22Rv1 (cell line): Measurements from ENCODE around the gene MAMLD1.

ENCODE experiments used
- H3K27ac ChIP-seq: fragments of 450-650 bp; 2 replicates; pipeline ENCODE4 v1.5.1; 2017
- CTCF ChIP-seq: fragments of 450-650 bp; IDR thresholded peaks from 2 replicates; pipeline ENCODE4 v1.5.1; 2017; ENCODE audit warnings: mild to moderate bottlenecking
- ZFX ChIP-seq: fragments of 450-650 bp; IDR thresholded peaks from 2 replicates; pipeline ENCODE4 v1.6.1; 2017; ENCODE audit warnings: antibody characterized with exemption, borderline replicate concordance

The MAMLD1 gene

GRCh38 chrX:150507251-150507856 lies 144.2 kb downstream of the MAMLD1 start:
- H3K27ac ChIP-seq: no peak overlapping the region
- TF ChIP-seq ZFX (no peak), CTCF (no peak)

- no peak overlapping the region for H3K27ac ChIP-seq
- TF ChIP-seq CTCF (no peak), ZFX (no peak)
Measured at GRCh38 chrX:150508018-150508417, 144.9 kb downstream of the MAMLD1 start.

- TF ChIP-seq ZFX: no peak
- TF ChIP-seq CTCF: no peak
- H3K27ac ChIP-seq: no peak overlapping the region
Measured at GRCh38 chrX:150508451-150509367, 145.6 kb downstream of the MAMLD1 start.

GRCh38 chrX:150509703-150510102 lies 146.6 kb downstream of the MAMLD1 start:
- TF ChIP-seq CTCF: no peak
- no peak for TF ChIP-seq ZFX

GRCh38 chrX:150512461-150512901 lies 149.4 kb downstream of the MAMLD1 start:
- TF ChIP-seq CTCF (no peak), ZFX (no peak)
- no peak overlapping the region for H3K27ac ChIP-seq

More at GRCh38 chrX:150509703-150510102, 146.6 kb downstream of the MAMLD1 start:
- H3K27ac ChIP-seq: no peak overlapping the region

- TF ChIP-seq CTCF: no peak
- TF ChIP-seq ZFX: no peak
- no peak overlapping the region for H3K27ac ChIP-seq
Measured at GRCh38 chrX:150513544-150513943, 150.4 kb downstream of the MAMLD1 start.

- no peak for TF ChIP-seq ZFX
- TF ChIP-seq CTCF: no peak
Measured at GRCh38 chrX:150514462-150514861, 151.3 kb downstream of the MAMLD1 start.

More at GRCh38 chrX:150514462-150514861, 151.3 kb downstream of the MAMLD1 start:
- H3K27ac ChIP-seq: no peak overlapping the region
